K562 (cell line): ENCODE measurements around the gene GP1BA. TPM values are rescaled to one million over a fixed set of nuclear protein-coding genes. Genes with fewer than 3 reads are reported as not detected.

ENCODE experiments used
- ARID4B ChIP-seq: sonication (generic); formaldehyde crosslinking; IDR thresholded peaks from 2 replicates; pipeline ENCODE4 v1.8.0; 2022; ENCODE audit warnings: mild to moderate bottlenecking, missing genetic modification reagents
- ATF3 ChIP-seq, 2 experiments: fragments of 450-650 bp in 1 of 2; sonication (generic) in 1 of 2; formaldehyde crosslinking in 1 of 2; IDR thresholded peaks in 1 of 2; conservative IDR thresholded peaks in 1 of 2; 2 replicates each; pipeline versions ENCODE4 v1.6.1 to v1.8.1; 2016 to 2023; ENCODE audit warnings: mild to moderate bottlenecking in 2 of 2, moderate library complexity in 2 of 2, inconsistent platforms in 1 of 2, missing genetic modification reagents in 1 of 2
- BHLHE40 ChIP-seq: IDR thresholded peaks from 2 replicates; pipeline ENCODE4 v1.6.1; 2011; ENCODE audit warnings: low read length, improper control_type of control experiment
- CBX3 ChIP-seq, 2 experiments: IDR thresholded peaks; 1 replicate in 1 of 2; 2 replicates in 1 of 2; pipeline ENCODE4 v1.6.1; 2012; ENCODE audit warnings: inconsistent platforms in 2 of 2, low read length in 2 of 2, borderline replicate concordance in 1 of 2, control low read depth in 1 of 2
- DACH1 ChIP-seq: fragments of 450-650 bp; IDR thresholded peaks from 2 replicates; pipeline ENCODE4 v1.6.1; 2018; ENCODE audit not compliant: partially characterized antibody
- ETV1 ChIP-seq: fragments of 450-650 bp; conservative IDR thresholded peaks from 2 replicates; pipeline ENCODE4 v1.6.1; 2016; ENCODE audit warnings: missing genetic modification characterization, control low read depth, low read depth, missing compliant biosample characterization
- HMGN3 ChIP-seq: IDR thresholded peaks from 2 replicates; pipeline ENCODE4 v1.6.1; 2011; ENCODE audit warnings: borderline replicate concordance, low read depth, mild to moderate bottlenecking, mixed read lengths, low read length; ENCODE audit not compliant: insufficient read length; ENCODE audit errors: extremely low read depth
- HNRNPH1 ChIP-seq: fragments of 200-400 bp; formaldehyde crosslinking; optimal IDR thresholded peaks from 2 replicates; pipeline ENCODE3; 2017; ENCODE audit warnings: low read depth, mild to moderate bottlenecking, low read length, moderate library complexity
- MIER1 ChIP-seq: fragments of 450-650 bp; IDR thresholded peaks from 2 replicates; pipeline ENCODE4 v1.6.1; 2016; ENCODE audit warnings: antibody characterized with exemption, mild to moderate bottlenecking, low read depth
- RCOR1 ChIP-seq, 2 experiments: IDR thresholded peaks; 2 replicates each; pipeline ENCODE4 v1.6.1; 2012; ENCODE audit warnings: low read depth in 2 of 2, low read length in 2 of 2, borderline replicate concordance in 1 of 2, improper control_type of control experiment in 1 of 2
- SIX5 ChIP-seq, 2 experiments: IDR thresholded peaks; 2 replicates each; pipeline ENCODE4 v1.6.1; 2011; ENCODE audit warnings: low read length in 2 of 2, borderline replicate concordance in 1 of 2, low read depth in 1 of 2, mild to moderate bottlenecking in 1 of 2, moderate library complexity in 1 of 2; ENCODE audit not compliant: insufficient read depth in 1 of 2
- SRSF3 ChIP-seq: fragments of 200-400 bp; formaldehyde crosslinking; IDR thresholded peaks from 2 replicates; pipeline ENCODE4 v1.6.1; 2016; ENCODE audit warnings: mild to moderate bottlenecking, low read length, moderate library complexity; ENCODE audit not compliant: insufficient read depth
- ZNF347 ChIP-seq: fragments of 450-650 bp; formaldehyde crosslinking; IDR thresholded peaks from 2 replicates; pipeline ENCODE4 v1.4.0; 2020; ENCODE audit warnings: low read depth, mild to moderate bottlenecking, moderate library complexity
- polyA plus RNA-seq, 8 experiments: library from polyadenylated mRNA; depleted of rRNA in 4 of 8; stranded (reverse) in 5 of 8; unstranded in 3 of 8; fragments of >200 nt; fragmentation: Nextera tagmentation in 2 of 8; fragmentation: Illumina TruSeq in 1 of 8; extraction: Ambion mirVana in 2 of 8; extraction: Trizol in 1 of 8; gene quantifications; 2 replicates each; pipeline versions ENCODE4 v1.2.1 to v1.2.3, GENCODE V29; 2011 to 2014; ENCODE audit warnings: inconsistent platforms in 1 of 8, missing spikeins in 1 of 8
- total RNA-seq, 7 experiments: library from RNA; depleted of rRNA in 6 of 7; stranded (reverse); fragments of >200 nt in 6 of 7; fragmentation: Illumina TruSeq in 2 of 7; extraction: Trizol in 2 of 7; gene quantifications; 2 replicates each; pipeline versions ENCODE4 v1.2.1 to v1.2.3, GENCODE V29; 2011 to 2021; ENCODE audit warnings: low replicate concordance in 1 of 7
- TF ChIP-seq, protein P1 (sequence below): fragments of 450-650 bp; IDR thresholded peaks from 2 replicates; pipeline ENCODE4 v1.6.1; 2018; ENCODE audit warnings: mild to moderate bottlenecking, low read depth; ENCODE audit not compliant: partially characterized antibody
- TF ChIP-seq, protein P2 (sequence below): sonication (generic); formaldehyde crosslinking; IDR thresholded peaks from 2 replicates; pipeline ENCODE4 v1.5.0; 2020; ENCODE audit warnings: missing genetic modification reagents

The GP1BA gene
- total and polyA plus RNA-seq, 9 of the 15 experiments (the other 6 are each of a cell fraction or from before 2014, with no cell fraction given) = 0.01 TPM; not detected in 8

DNA sequence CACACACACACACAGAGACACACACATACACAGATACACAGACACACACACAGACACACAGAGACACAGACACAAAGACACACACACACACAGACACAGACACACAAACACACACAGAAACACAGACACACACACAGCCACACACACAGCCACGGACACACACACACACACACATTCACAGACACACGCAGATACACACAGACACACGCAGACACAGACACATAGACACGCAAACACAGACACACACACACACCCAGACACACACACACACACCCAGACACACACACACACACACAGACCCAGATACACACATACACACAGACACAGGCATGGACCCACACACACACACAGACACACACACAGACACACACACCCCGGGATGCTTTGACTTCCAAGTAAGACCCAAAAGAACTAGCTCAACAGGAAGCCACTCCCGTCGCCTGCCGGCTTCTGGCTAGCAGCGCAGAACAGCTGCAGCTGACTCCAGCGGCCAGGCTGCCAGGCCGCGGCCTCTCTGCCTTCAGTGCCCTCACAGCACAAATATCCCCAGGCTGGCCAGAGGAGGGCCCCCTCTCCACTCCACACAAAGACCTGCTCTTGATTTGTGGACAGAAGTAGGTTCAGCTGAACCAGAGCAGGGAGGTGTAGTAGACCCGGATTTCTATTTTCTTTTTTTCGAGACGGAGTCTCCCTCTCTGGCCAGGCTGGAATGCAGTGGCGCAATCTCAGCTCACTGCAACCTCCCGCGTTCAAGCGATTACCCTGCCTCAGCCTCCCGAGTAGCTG is 23.2 kb upstream of the GP1BA start (continued):
- TF ChIP-seq ATF3 (IDR thresholded peaks at IDR 0.05) (no peak), ATF3 (CRISPR knock-in tag; conservative IDR thresholded peaks at IDR 0.05) (no peak), BHLHE40 (peak; percentile 33; the same call in 1 of the 2 replicates), ETV1 (tag) (peak; percentile 52), SRSF3 (no peak), DACH1 (peak; percentile 23), ARID4B (CRISPR knock-in tag) (no peak; the same call in 1 of the 2 replicates), HNRNPH1 (no peak), CBX3 (IDR thresholded peaks at IDR 0.05; ENCODE audit: borderline replicate concordance in 1 of 2, low read length in 2 of 2) (0 out of 3 replicates have a peak, but pooled peaks of 1 of the 2 experiments have one; percentile 14), ZNF347 (CRISPR knock-in tag) (no peak), SIX5 (IDR thresholded peaks at IDR 0.05; ENCODE audit: borderline replicate concordance in 1 of 2, insufficient read depth in 1 of 2, low read depth in 1 of 2, low read length in 2 of 2) (no peak), HMGN3 (peak; percentile 55), RCOR1 (IDR thresholded peaks at IDR 0.05; ENCODE audit: borderline replicate concordance in 1 of 2, low read depth in 2 of 2, low read length in 2 of 2) (no peak), MIER1 (0 out of 2 replicates have a peak, but pooled peaks have one; percentile 33)
- TF ChIP-seq, protein P1, sequence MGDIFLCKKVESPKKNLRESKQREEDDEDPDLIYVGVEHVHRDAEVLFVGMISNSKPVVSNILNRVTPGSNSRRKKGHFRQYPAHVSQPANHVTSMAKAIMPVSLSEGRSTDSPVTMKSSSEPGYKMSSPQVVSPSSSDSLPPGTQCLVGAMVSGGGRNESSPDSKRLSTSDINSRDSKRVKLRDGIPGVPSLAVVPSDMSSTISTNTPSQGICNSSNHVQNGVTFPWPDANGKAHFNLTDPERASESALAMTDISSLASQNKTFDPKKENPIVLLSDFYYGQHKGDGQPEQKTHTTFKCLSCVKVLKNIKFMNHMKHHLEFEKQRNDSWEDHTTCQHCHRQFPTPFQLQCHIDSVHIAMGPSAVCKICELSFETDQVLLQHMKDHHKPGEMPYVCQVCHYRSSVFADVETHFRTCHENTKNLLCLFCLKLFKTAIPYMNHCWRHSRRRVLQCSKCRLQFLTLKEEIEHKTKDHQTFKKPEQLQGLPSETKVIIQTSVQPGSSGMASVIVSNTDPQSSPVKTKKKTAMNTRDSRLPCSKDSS = peak; percentile 53
- TF ChIP-seq, protein P2, sequence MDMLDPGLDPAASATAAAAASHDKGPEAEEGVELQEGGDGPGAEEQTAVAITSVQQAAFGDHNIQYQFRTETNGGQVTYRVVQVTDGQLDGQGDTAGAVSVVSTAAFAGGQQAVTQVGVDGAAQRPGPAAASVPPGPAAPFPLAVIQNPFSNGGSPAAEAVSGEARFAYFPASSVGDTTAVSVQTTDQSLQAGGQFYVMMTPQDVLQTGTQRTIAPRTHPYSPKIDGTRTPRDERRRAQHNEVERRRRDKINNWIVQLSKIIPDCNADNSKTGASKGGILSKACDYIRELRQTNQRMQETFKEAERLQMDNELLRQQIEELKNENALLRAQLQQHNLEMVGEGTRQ (CRISPR knock-in tag) = no peak
